Lower leg skin (tissue), 3 donors: ENCODE data around the gene SERPINA10.

Experiments used
- CTCF ChIP-seq, 3 donors: fragments of 450-650 bp; IDR thresholded peaks; one replicate each; pipeline ENCODE4 v1.5.1; 2016; ENCODE audit warnings: antibody characterized with exemption in 3 of 3, mild to moderate bottlenecking in 3 of 3, moderate library complexity in 2 of 3
- POLR2A ChIP-seq, 2 donors: fragments of 450-650 bp; IDR thresholded peaks; one replicate each; pipeline ENCODE4 v1.6.1; 2016 to 2017; ENCODE audit warnings: antibody characterized with exemption in 2 of 2, mild to moderate bottlenecking in 1 of 2, moderate library complexity in 1 of 2

GRCh38 chr14:94321421-94322271, 28.6 kb upstream of the SERPINA10 start:
- TF ChIP-seq CTCF (IDR thresholded peaks at IDR 0.05) (no peak), POLR2A (IDR thresholded peaks at IDR 0.05) (no peak)
